HG02610 (cell line): ENCODE results near the gene GLG1.
"Not testable (repeated sequence)": the region's sequence is repeated elsewhere in the genome, so short reads cannot be mapped to it uniquely, and the experiment has no call there.

Experiments used
- ATAC-seq: cut with Tn5 transposase; IDR thresholded peaks from one replicate; pipeline ENCODE4 v1.9.1; 2021; ENCODE audit warnings: mild to moderate bottlenecking, moderate library complexity; ENCODE audit not compliant: unreplicated experiment

Gene GLG1

DNA sequence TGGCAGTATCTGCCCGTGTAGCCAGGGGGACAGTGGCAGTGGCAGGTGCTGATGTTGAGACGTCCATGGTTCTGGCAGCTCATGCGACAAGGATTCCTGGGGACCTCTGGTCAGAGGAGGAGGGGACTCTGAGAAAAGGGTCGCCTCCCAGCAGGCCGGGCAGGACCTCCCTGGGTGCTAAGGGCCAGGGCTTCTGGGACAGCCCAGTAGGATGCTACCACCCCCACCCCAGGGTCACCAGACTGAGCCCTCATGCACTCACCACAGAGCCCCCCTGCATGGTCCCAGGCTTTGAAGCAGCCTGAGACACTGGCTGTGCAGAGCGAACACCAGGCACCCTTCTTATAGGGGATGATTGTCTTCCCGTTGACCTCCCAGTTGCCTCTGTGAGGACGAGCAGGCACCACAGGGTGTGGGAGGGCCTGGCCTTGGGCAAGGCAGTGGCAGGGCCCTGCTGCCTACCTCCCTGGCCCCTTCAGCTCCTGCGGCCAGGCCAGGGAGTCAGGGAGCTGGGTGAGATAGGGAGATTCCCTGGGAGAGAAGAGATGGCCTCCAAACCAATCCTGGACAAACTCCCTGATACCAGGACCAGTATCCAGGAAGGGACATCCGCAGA is 194.0 kb downstream of the GLG1 start:
- not testable (repeated sequence) for ATAC-seq

DNA sequence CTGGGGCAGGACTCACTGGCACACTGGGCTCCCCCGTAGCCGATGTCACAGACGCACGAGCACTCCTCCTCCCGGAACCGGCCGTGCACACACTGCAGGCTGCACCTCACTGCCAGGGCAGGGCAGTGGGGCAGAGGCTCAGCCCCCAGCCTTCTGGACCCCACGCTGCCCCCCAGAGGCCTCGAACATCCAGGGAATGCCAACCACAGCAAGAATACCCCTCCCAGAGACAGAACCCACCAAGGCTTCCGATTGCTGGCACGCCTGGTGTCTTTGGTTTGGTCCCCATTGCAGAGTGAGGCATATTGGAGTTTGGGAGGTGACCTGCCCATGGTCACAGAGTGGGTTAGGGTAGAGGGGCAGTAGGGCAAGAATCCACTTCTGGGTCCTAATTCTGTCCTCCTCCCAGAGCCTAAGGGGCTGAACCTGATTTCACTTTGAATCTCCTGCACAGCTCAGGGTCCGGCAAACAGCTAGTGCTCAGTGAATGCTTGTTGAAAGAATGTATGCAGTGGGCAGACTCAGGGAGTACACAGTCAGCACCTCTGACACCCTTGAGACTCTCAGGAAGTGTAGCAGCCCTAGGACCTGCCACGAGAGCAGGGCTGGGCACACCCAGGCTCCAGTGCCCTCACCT is 194.7 kb downstream of the GLG1 start:
- ATAC-seq, result not testable (repeated sequence)

GRCh38 chr16:74410981-74411380 is 195.9 kb downstream of the GLG1 start:
- not testable (repeated sequence) for ATAC-seq

- not testable (repeated sequence) for ATAC-seq
These were observed 196.6 kb downstream of the GLG1 start for GRCh38 chr16:74410057-74410957.

DNA sequence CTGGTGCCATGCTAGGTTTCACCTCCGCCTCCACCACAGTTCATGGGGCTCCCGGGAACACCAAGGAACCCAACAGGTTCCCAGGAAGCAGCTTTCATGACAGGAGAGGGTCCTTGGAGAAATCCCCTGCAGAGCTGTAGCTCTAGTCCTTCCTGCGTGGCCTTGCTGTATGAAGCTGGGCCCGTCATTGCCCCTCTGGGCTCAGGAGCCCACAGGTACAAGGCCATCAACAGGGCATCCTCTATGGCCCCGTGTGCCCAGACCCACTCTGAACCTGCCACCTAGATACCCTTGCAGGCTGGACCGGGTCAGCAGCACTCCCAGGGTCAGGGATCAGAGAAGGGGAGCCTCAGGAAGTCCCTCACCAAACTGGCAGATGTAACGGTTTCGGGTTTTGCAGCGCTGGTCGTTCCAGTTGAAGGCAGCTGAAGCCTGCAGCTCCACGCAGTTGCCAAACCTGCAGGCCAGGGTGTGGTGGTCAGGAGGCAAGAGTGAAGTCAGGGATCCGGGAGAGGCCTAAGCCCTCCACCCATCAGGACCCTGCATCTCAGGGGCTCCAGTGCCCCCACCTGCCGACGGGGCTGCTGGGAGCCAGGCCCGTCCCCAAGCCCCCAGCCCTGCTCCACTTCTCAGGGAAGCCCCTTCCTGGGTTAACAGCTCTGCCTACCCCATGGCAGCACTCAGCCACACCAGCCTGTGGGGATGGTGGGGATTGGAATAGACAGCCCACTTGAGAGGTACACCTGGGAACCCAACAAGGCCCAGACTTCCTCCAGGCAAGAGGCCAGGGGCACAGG is 197.5 kb downstream of the GLG1 start:
- ATAC-seq, result not testable (repeated sequence)

DNA sequence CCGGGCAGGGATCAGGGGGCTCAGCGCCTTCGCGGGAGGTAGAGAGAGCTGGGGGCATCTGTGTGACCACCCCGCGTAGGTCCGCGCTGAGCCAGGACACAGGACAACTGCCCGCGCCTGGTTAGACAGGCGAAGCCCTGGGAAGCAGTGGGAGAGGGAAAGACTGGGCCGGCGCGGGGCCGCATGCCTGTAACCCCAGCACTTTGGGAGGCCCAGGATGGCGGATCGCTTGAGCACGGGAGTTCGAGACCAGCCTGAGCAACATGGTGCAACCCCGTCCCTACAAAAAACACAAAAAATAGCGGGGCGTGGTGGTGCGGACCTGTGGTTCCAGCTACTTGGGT is 199.6 kb downstream of the GLG1 start:
- ATAC-seq, result not testable (repeated sequence)

DNA sequence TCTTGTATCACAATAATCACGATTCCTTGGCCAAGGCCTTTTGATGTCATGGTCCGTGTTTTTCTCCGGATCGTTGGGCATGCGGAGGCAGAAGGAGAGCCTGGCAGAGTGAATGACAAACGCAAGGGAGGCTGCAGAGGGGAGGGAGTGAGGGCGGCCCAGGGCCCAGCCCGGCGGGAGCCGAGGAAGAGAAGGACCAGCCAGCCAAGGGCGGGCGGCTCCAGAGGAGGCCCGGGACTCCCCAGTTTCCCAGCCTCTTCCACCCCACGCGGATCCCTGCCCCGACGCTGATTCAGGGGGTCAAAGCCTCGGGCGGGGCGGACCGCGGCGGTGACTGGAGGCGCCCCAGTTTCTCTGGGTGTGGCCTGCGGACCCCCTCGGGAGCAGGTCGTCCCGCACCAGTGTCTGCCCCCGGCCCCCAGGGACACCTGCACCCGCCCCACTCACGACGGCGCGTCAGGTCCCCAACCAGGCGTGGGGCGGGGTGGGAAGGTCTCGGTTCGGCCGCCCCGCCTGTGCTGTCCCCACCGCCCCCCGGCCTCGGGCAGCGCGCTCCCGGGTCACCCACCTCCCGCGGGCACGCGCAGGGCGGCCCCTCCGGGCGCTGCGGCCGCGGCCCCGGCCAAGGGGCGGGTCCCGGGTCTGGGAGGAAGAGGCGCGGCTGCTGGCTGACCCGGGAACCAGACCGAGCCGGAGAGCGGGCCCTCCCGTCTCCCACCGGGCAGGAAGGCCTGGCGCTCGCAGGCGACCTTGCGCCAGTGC is 200.1 kb downstream of the GLG1 start:
- ATAC-seq, result not testable (repeated sequence)

DNA sequence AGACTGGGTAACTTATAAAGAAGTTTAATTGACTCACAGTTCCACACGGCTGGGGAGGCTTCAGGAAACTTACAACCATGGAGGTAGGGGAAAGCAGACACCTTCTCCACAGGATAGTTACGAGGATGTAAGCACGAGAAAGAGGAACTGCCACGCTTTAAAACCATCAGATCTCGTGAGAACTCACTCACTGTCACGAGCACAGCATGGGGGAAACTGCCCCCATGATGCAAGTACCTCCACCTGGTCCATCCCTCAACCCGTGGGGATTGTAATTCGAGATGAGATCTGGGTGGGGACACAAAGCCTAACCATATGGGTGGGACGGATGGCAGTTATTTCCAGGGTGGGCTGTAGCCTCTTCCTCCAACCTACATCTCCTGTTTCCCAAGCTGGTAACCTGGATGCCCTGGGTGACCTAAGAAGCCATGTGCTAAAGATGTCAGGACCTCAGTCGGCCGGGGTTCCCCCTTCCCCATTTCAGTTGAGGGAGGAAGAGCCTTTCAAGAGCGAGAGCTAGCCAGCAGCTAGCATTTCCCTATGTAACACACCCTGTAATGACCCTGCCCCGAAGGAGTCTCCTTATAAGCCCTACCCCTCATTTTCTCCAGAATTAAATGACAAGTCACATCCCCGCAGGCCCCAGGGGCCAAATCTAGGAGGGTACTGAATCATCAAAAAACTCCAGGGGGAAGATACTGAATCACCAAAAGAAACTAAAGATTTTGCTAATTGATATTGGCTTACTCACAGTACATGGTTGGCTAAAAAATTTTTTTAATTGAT is 202.6 kb downstream of the GLG1 start:
- not testable (repeated sequence) for ATAC-seq

DNA sequence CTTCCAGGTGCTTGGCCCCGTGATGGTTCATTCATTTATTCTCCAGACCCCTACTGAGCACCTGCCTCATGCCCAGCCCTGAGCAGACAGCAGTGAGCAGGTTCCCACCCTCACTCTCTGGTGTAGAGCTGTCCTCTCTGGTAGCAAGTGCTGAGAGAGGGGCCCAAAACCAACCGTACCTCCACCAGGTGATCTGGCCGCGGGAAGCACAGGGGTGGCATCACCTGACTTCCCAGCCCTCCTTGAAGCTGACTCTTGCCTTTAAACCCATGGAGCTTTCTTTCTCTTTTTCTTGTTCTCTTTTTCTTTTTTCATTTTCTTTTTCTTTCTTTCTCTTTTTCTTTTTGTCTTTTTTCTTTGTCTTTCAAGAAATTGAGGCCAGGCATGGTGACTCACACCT is 206.7 kb downstream of the GLG1 start:
- not testable (repeated sequence) for ATAC-seq

DNA sequence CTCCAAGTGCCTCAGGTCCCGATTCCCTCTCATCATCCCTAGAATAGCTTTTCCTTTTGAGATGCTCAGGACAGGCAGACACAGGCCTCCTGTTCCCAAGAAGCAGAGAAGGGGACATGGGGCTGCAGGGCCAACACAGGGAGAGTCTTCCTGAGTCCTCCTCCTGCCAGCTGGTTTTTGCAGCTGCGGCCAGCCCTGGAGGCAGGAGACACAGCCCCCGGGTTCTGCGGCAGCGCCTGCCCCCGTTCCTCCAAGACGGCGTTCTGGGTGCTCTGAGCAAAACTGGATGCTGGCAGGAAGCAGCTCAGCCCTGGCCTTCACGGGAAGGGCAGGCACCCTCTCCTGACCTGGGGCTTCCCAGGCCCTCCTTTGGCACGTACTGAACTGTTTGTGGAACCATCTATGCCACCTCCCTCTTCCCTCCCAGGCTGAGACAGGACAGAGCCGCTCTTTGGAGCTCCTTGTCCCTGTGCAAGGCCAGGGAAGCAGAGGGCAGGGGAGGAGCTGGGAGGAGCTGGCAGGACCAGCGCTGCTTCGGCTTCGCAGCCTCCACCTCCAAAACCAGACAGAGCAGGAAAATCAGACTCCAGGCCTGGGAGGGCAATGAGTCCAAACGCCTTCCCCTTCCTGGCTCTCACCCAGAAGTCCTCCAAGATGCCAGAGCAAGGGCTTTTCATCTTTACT is 208.6 kb downstream of the GLG1 start:
- not testable (repeated sequence) for ATAC-seq
